A549 (cell line): ENCODE measurements around the gene CERS2. TPM values are rescaled to one million over a fixed set of nuclear protein-coding genes. Genes with fewer than 3 reads are reported as not detected.

Source experiments
- ATAC-seq, 2 experiments: fragments of 200-7000 bp in 1 of 2; fragments of >200 bp in 1 of 2; cut with Nextera tagmentation in 1 of 2; cut with Tn5 transposase in 1 of 2; 3 replicates each; pipeline versions ENCODE4 v1.8.0 to v1.9.1; 2018 to 2020; ENCODE audit warnings: mild to moderate bottlenecking in 1 of 2, moderate library complexity in 1 of 2
- CTCF ChIA-PET: fragments of 300-600 bp; sonication (Branson Sonifier 250); formaldehyde crosslinking; extraction: SDS; loops from one replicate; lab custom pipeline; 2021; ENCODE audit warnings: antibody characterized with exemption, inconsistent platforms; lab: Yijun Ruan, JAX
- POLR2A ChIA-PET: fragments of 350-600 bp; formaldehyde crosslinking; extraction: SDS; loops from one replicate; lab custom pipeline; 2021; ENCODE audit warnings: antibody characterized with exemption, inconsistent platforms; lab: Yijun Ruan, JAX
- DNase-seq, 2 experiments: peaks; one replicate each; pipeline versions ENCODE4 v3.0.0 to v3.0.0-alpha.2; 2011 to 2016; ENCODE audit warnings: low read depth in 1 of 2, low spot score in 1 of 2
- FAIRE-seq: peaks from 2 replicates; lab custom pipeline; 2011; peaks lifted over from hg19 to GRCh38; lab: Jason Lieb, UNC
- H3K27ac ChIP-seq, 2 experiments: fragments of >200 bp; sonication (Bioruptor Twin); formaldehyde crosslinking; 3 replicates each; pipeline ENCODE4 v1.5.1; 2016 to 2017
- H3K4me1 ChIP-seq: fragments of >200 bp; sonication (Bioruptor Twin); formaldehyde crosslinking; 3 replicates; pipeline ENCODE4 v1.6.1; 2016
- H3K4me2 ChIP-seq: fragments of >200 bp; sonication (Bioruptor Twin); formaldehyde crosslinking; 3 replicates; pipeline ENCODE4 v1.6.1; 2016
- H3K4me3 ChIP-seq: fragments of >200 bp; sonication (Bioruptor Twin); formaldehyde crosslinking; 3 replicates; pipeline ENCODE4 v1.5.1; 2016
- H3K9me3 ChIP-seq: fragments of >200 bp; sonication (Bioruptor Twin); formaldehyde crosslinking; 3 replicates; pipeline ENCODE4 v1.6.1; 2016
- CBX2 ChIP-seq: fragments of 200-600 bp; sonication (generic); IDR thresholded peaks from 2 replicates; pipeline ENCODE4 v1.6.1; 2016; ENCODE audit warnings: low read depth, mild to moderate bottlenecking, borderline replicate concordance
- CBX8 ChIP-seq: fragments of 200-600 bp; sonication (generic); IDR thresholded peaks from 2 replicates; pipeline ENCODE4 v1.6.1; 2016
- CEBPB ChIP-seq, 2 experiments: fragments of >200 bp in 1 of 2; sonication (Bioruptor Twin) in 1 of 2; formaldehyde crosslinking in 1 of 2; IDR thresholded peaks; 2 replicates each; pipeline ENCODE4 v1.6.1; 2012 to 2016
- E2F6 ChIP-seq: IDR thresholded peaks from 2 replicates; pipeline ENCODE4 v1.6.1; 2012; ENCODE audit warnings: low read depth, borderline replicate concordance
- EHMT2 ChIP-seq: fragments of 200-600 bp; sonication (generic); IDR thresholded peaks from 2 replicates; pipeline ENCODE4 v1.6.1; 2016; ENCODE audit warnings: antibody characterized with exemption, low read depth, mild to moderate bottlenecking, moderate library complexity
- ESRRA ChIP-seq: fragments of 150-350 bp; IDR thresholded peaks from 2 replicates; pipeline ENCODE4 v1.6.1; 2014; ENCODE audit warnings: mild to moderate bottlenecking, low read length, borderline replicate concordance
- FOSL2 ChIP-seq, 2 experiments: fragments of 450-650 bp in 1 of 2; fragments of >200 bp in 1 of 2; sonication (Bioruptor Twin) in 1 of 2; formaldehyde crosslinking; IDR thresholded peaks; 2 replicates each; pipeline versions ENCODE4 v1.5.0 to v1.6.1; 2016 to 2020; ENCODE audit warnings: mild to moderate bottlenecking in 1 of 2, moderate library complexity in 1 of 2
- HDAC2 ChIP-seq: fragments of 200-600 bp; sonication (generic); IDR thresholded peaks from 2 replicates; pipeline ENCODE4 v1.6.1; 2016
- HEYL ChIP-seq: fragments of 250-450 bp; sonication (Bioruptor Pico); IDR thresholded peaks from 2 replicates; pipeline ENCODE4 v1.8.0; 2021; ENCODE audit warnings: mild to moderate bottlenecking, moderate library complexity
- HOXB5 ChIP-seq: fragments of 250-450 bp; sonication (Bioruptor Pico); IDR thresholded peaks from 2 replicates; pipeline ENCODE4 v1.5.0; 2020; ENCODE audit warnings: mild to moderate bottlenecking, moderate library complexity
- JUN ChIP-seq, 2 experiments: fragments of >200 bp; sonication (Bioruptor Twin); formaldehyde crosslinking; IDR thresholded peaks; 2 replicates in 1 of 2; 3 replicates in 1 of 2; pipeline ENCODE4 v1.6.1; 2016 to 2017
- JUNB ChIP-seq: fragments of >200 bp; sonication (Bioruptor Twin); formaldehyde crosslinking; IDR thresholded peaks from 2 replicates; pipeline ENCODE4 v1.6.1; 2016
- KDM1A ChIP-seq: fragments of 200-600 bp; sonication (generic); IDR thresholded peaks from 2 replicates; pipeline ENCODE4 v1.6.1; 2016; ENCODE audit warnings: low read depth, mild to moderate bottlenecking
- MYC ChIP-seq: IDR thresholded peaks from 2 replicates; pipeline ENCODE4 v1.6.1; 2012; ENCODE audit warnings: mild to moderate bottlenecking, inconsistent platforms, low read length, improper control_type of control experiment, borderline replicate concordance
- NFE2L2 ChIP-seq: fragments of 150-350 bp; conservative IDR thresholded peaks from 2 replicates; pipeline ENCODE4 v1.6.1; 2014; ENCODE audit warnings: low read length
- NPAS2 ChIP-seq: fragments of 250-450 bp; sonication (Bioruptor Pico); IDR thresholded peaks from 2 replicates; pipeline ENCODE4 v1.8.0; 2022; ENCODE audit warnings: mild to moderate bottlenecking, moderate library complexity, borderline replicate concordance
- PHF8 ChIP-seq: fragments of 200-600 bp; sonication (generic); IDR thresholded peaks from 2 replicates; pipeline ENCODE4 v1.6.1; 2016; ENCODE audit warnings: low read depth, mild to moderate bottlenecking, antibody characterized with exemption, moderate library complexity, borderline replicate concordance
- RARB ChIP-seq: fragments of 250-450 bp; sonication (Bioruptor Pico); IDR thresholded peaks from 2 replicates; pipeline ENCODE4 v1.8.0; 2021; ENCODE audit warnings: mild to moderate bottlenecking, moderate library complexity
- RCOR1 ChIP-seq: fragments of 150-350 bp; IDR thresholded peaks from 2 replicates; pipeline ENCODE4 v1.6.1; 2014; ENCODE audit warnings: antibody characterized with exemption, low read length, low read depth
- RNF2 ChIP-seq: fragments of 200-600 bp; sonication (generic); IDR thresholded peaks from 2 replicates; pipeline ENCODE4 v1.6.1; 2016; ENCODE audit warnings: low read depth, mild to moderate bottlenecking, antibody characterized with exemption, moderate library complexity, borderline replicate concordance
- TP53 ChIP-seq: fragments of 250-450 bp; sonication (Bioruptor Pico); IDR thresholded peaks from 2 replicates; pipeline ENCODE4 v1.5.0; 2021; ENCODE audit warnings: mild to moderate bottlenecking, moderate library complexity
- USF2 ChIP-seq: fragments of 450-650 bp; IDR thresholded peaks from 2 replicates; pipeline ENCODE4 v1.6.1; 2014; ENCODE audit warnings: antibody characterized with exemption
- WGBS: methylation state at CpG from one replicate; pipeline ENCODE4 v1.1.6; 2017; ENCODE audit errors: missing lambda C conversion rate; 5-methylcytosine and 5-hydroxymethylcytosine counted together
- polyA plus RNA-seq, 4 experiments: library from polyadenylated mRNA; depleted of rRNA in 3 of 4; stranded (reverse); fragments of >200 nt; fragmentation: RNase III in 1 of 4; extraction: RNeasy Plus Mini Kit Qiagen cat#74134 plus additional on column Dnase treatment in 1 of 4; gene quantifications; 2 replicates in 3 of 4; 3 replicates in 1 of 4; pipeline ENCODE4 v1.2.3, GENCODE V29; 2011 to 2017
- TF ChIP-seq, protein P1 (sequence below): fragments of >200 bp; sonication (Bioruptor Twin); formaldehyde crosslinking; IDR thresholded peaks from 2 replicates; pipeline ENCODE4 v1.6.1; 2016
- TF ChIP-seq, protein P2 (sequence below): fragments of 250-450 bp; sonication (Bioruptor Pico); IDR thresholded peaks from 2 replicates; pipeline ENCODE4 v1.5.0; 2021; ENCODE audit warnings: mild to moderate bottlenecking, moderate library complexity, borderline replicate concordance

Gene CERS2
- polyA plus RNA-seq, 2 of the 4 experiments (the other 2 are of a cell fraction): 196 to 356 TPM

DNA sequence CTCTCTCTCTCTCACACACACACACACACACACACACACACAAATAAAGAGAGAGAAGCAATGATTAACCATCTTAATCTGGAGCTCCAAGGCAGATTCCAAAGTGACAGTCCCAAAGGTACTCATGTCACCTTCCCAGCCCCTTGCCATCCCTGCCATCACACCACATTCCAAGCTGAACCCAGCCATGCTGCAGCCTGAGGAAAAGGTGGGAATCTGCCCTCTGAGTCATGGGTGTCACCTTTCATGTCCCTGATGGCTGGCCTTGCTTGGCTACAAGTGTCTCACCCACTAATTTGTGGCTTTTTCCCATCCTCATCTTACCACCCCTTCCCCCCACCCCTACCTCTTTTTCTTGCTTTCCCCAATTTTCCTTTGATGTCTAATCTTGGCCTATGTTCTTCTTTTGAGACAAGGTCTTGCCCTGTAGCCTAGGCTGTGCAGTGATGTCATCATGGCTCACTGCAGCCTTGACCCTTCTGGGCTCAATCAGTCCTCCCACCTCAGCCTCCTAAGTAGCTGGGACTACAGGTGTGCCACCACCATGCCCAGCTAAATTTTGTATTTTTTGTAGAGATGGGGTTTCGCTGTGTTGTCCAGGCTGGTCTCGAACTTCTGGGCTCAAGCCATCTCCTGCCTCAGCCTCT lies 10.7 kb upstream of the CERS2 start:
- DNase-seq (no peak), FAIRE-seq (no peak), ATAC-seq (no peak)
- Histone ChIP-seq H3K4me3 (no peak overlapping the region), H3K4me2 (no peak overlapping the region), H3K27ac (no peak overlapping the region), H3K4me1 (peaks cover 19% of the 10 kb centered on the region), H3K9me3 (no peaks in the 10 kb centered on the region)
- CTCF ChIA-PET: interaction anchor here (0.6 to 26.8 kb wide), 6 partner anchors 0 to 451 kb away, joined by 3 to 586 read pairs (median 6); partner anchors contain the start of genes ANXA9, CERS2 and MINDY1
- TF ChIP-seq NFE2L2 (no peak), ESRRA (no peak), EHMT2 (no peak), RARB (CRISPR knock-in tag) (no peak), CBX8 (no peak), NPAS2 (CRISPR knock-in tag) (no peak), RNF2 (no peak), TP53 (CRISPR knock-in tag) (no peak), HOXB5 (CRISPR knock-in tag) (no peak), MYC (no peak), CBX2 (no peak), RCOR1 (no peak), USF2 (no peak), JUNB (no peak), KDM1A (no peak), FOSL2 (IDR thresholded peaks at IDR 0.05) (no peak), FOSL2 (CRISPR knock-in tag; IDR thresholded peaks at IDR 0.05) (no peak), HDAC2 (no peak)
- TF ChIP-seq, protein P1, sequence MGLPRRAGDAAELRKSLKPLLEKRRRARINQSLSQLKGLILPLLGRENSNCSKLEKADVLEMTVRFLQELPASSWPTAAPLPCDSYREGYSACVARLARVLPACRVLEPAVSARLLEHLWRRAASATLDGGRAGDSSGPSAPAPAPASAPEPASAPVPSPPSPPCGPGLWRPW: no peak
- TF ChIP-seq, protein P2, sequence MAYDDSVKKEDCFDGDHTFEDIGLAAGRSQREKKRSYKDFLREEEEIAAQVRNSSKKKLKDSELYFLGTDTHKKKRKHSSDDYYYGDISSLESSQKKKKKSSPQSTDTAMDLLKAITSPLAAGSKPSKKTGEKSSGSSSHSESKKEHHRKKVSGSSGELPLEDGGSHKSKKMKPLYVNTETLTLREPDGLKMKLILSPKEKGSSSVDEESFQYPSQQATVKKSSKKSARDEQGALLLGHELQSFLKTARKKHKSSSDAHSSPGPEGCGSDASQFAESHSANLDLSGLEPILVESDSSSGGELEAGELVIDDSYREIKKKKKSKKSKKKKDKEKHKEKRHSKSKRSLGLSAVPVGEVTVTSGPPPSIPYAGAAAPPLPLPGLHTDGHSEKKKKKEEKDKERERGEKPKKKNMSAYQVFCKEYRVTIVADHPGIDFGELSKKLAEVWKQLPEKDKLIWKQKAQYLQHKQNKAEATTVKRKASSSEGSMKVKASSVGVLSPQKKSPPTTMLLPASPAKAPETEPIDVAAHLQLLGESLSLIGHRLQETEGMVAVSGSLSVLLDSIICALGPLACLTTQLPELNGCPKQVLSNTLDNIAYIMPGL (CRISPR knock-in tag): no peak
- WGBS: 82% methylated on average over 2 of the region's 2 CpGs
- POLR2A ChIA-PET: no interaction called here

DNA sequence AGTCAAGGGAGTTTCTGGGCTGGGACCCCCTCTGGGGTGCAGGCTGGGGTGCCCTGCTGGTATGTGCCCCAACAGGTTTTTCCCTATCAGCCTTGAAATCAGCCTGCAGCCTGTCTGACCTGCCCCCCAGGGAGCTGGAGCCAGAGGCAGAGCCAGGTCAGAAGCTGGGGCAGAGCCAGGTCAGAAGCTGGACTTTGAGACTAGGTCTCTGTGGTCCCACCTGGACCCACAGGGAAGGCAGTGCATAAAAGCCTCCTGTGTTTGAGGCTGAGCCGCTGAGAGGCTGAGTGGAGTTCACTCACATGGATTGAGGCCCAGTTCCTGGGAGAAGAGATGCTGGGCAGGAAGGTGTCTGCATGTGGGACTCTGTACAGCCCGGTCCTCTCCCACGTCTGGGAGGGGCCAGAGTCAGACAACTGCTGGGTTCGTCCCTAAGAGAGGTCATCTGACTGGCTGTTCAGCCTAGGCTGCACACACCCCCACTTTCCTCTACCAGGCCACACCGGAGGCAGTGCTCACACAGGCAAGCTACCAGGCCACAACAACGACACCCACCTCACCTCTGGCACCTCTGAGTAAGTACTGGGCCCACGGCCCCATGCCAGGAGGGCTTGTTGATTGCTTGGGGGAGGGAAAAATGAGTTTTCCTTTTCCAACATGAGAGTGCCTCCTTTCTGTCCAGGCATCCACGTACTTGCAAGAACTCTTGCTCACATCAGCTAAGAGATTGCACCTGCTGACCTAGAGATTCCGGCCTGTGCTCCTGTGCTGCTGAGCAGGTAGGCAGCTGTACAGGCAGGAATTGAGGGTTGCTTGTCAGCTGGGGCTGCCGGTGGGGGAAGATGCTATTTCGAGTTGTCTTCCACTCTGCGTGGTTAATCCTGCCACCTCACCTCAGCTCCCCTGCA lies 7.4 kb upstream of the CERS2 start, which contains the start of gene ANXA9:
ANXA9 (plus strand) TSS at position 488 of the 908 bp plus-strand sequence. CDS start 814 bp downstream, outside the sequence.
- H3K9me3 ChIP-seq: no peaks in the 10 kb centered on the region
- TF ChIP-seq HEYL (CRISPR knock-in tag) (no peak), PHF8 (no peak), JUN (IDR thresholded peaks at IDR 0.05) (no peak), CBX8 (no peak), E2F6 (no peak), FOSL2 (IDR thresholded peaks at IDR 0.05) (no peak), FOSL2 (CRISPR knock-in tag; IDR thresholded peaks at IDR 0.05) (no peak), CEBPB (IDR thresholded peaks at IDR 0.05) (no peak), NPAS2 (CRISPR knock-in tag) (no peak)
- TF ChIP-seq, all 56 proteins: peak for 0
- Histone ChIP-seq H3K4me3 (no peak within 1 kb of the TSS), H3K4me1 (peaks cover 41% of the 10 kb centered on the region), H3K27ac (peak within 1 kb of the TSS; percentile 57 to 81), H3K4me2 (peak within 1 kb of the TSS; percentile 53)
- DNase-seq (no peak), FAIRE-seq (no peak), ATAC-seq (peak; percentile 23 to 56; a peak in 5 of 6 replicates)
- ChIA-PET POLR2A (interaction anchor here (1.3 kb wide), 1 partner anchor 66 kb away, joined by 3 read pairs; no protein-coding TSS in a partner anchor), CTCF (interaction anchor here (0.6 to 26.8 kb wide), 10 partner anchors 8 to 370 kb away, joined by 3 to 586 read pairs (median 4); partner anchors contain the start of genes CDC42SE1, CERS2, MINDY1 and SETDB1)
- WGBS: 52% methylated on average over 12 of the region's 12 CpGs
